Measurements from ENCODE around the gene MECP2.
"Not testable (repeated sequence)": the region's sequence is repeated elsewhere in the genome, so short reads cannot be mapped to it uniquely, and the experiment has no call there.

Gene MECP2

DNA sequence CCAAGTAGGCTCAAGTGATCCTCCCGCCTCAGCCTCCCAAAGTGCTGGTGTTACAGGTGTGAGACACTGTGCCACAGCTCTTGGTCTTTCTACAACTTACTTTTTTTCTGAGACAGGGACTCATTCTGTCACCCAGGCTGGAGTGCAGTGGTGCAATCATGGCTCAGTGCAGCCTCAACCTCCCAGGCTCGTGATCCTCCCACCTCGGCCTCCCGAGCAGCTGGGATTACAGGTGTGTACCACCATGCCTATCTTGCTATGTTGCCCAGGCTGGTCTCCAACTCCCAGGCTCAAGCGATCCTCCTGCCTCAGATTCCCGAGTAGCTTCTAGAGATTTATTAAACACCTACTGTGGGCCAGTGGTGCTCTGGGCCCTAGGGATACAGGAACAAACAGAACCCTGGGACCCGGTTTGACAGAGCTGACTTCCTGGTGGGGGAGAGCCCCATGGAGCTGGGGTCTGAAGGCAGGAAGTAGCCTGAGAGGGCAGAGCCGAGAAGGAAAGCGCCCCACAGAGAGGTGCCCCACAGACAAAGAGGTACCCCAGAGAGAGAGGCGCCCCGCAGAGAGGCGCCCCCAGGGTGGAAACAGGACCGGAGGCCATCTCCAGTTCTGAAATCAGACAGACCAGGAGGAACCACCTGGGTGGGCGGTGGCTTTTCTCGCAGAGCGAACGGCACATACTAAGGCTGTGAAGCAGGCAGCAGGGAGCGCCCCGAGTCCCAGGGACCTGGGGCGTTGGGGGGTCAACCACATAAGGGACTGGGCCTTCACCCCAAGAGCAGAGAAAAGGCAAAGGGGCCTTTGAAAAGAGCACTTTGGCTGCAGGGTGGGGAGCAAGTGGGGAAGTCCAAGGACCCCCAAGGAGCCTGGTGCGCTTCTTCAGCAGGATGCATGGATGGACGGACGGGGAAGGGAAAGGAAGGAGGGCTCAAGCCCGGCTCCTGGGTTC lies 82.8 kb downstream of the MECP2 start:
- no peak for DNase-seq

DNA sequence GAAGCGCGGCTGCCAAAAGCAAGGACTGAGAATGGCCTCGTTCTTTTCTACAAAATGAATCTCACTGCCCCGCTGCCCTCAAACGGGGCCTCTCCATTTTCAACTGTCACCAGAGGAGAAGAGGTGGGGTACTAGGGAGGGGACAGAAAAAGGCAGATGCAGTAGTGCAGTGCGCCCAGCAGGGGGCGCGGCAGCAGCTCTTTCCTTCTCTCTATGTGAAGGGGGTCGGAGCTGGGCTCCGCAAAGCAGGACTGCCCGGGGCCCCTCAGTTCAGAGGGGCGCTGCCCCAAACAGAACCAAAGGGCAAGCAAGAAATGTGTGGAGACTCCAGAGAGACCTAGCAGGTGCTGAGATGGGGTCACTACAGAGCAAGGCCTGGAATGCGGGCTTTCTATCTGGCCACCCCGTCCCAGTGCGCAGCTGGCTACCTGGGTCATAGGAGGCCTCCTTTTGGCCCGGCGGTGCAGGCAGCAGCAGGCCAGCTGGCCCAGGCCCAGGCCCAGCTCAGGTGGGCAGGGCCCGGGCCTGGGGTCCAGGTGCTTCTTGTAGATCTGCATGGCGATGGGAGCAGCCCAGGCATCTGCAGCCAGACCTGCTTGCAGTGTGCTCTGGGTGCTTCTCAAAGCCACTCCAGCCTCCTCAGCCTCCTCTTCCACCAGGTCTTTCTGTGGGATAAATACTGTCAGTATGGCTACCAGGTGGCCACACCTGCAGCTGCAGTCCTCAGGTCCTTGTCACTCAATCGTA lies 83.7 kb downstream of the MECP2 start:
- no peak for DNase-seq

DNA sequence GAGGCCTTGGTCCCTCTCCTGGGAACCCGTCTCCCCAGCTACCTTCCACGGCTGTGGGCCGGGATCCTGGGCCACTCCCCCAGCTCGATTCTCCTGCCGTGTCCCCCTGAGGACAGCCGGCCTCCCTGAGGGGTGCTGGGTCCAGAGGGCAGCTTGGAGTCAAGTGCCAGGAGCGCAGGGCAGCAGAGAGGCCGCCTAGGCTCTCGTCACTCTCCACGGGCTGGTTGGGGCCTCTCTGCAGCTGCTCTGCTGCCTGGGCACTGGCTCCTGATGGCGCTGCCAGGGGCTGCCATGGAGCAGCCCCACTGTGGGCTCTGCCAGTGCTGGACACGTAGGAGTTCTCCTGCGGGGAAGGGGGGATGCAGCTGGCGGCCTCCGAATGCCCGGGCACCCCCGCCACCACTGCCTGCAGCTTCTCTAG lies 84.5 kb downstream of the MECP2 start:
- no peak for DNase-seq

DNA sequence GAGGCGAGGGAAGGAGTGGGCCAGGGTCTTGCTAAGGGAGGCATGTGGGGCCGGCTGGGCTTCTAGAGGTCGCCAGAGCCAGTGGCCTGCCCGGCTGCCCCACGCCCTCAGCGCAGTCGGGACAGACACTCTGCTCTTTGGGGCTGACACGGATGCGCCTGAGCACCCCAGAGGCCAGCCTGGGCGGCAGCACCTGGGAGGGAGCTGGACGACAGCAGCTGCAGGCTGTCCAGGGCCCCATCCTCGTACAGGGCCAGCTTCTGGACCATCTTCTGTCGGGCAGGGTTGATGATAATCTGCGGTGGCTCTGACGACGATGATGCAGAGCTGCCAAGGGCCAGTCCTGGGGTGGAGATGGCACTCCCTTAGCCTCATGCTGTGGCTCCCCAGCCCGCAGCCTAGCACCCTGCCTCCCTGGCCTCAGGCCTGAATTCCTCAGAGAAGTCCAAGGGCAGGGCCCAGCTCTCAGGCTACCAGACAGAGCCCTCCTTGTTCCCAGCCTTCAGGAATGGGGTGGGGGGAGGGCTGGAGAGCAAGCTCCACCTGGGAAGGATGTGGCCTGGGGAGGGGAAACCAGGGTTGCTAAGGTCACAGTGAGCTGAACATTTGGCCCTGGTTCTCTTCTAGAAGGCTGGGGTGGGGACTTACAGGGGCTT lies 85.1 kb downstream of the MECP2 start:
- no peak for DNase-seq

DNA sequence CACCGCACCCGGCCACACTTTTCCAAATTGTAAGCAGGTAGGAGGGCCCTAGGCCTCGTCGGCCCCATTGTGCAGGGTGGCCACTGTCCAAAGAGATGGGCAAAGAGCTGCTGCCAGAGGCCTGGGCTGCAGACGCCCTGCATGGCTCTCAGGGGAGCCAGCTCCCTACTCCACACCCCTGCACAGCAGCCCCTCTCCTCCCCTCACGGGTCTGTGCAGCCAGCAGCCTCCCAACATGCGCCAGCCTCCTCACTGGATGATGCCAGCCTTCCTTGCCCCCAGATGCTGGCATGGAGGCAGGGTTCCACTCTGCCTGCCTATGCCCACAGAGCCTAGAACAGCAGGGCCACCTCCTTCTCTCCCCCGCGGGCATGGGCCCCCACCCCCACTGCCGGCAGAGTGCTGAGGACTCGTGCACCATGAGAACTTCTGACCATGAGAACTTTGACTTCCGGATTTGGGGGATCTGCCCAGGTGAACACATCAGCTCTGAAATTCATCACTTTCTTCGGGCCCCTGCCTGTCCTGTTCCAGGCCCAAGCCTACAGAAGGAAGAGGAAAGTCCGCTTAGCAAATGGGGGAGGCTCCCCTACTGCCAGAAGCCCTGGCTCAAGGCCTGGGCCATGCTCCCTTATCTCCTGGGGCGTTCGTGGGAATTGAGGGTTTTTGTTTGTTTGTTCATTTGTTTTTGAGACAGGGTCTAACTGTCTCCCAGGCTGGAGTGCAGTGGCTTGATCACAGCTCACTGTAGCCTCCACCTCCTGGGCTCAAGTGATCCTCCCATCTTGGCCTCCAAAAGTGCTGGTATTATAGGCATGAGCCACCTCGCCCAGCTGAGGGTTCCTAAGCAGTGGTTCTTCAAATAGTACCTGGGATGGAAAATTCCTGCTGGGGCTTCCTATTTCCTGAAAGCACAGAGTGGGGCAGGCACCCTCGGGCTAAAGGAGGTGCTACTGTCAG lies 85.9 kb downstream of the MECP2 start:
- no peak for DNase-seq

DNA sequence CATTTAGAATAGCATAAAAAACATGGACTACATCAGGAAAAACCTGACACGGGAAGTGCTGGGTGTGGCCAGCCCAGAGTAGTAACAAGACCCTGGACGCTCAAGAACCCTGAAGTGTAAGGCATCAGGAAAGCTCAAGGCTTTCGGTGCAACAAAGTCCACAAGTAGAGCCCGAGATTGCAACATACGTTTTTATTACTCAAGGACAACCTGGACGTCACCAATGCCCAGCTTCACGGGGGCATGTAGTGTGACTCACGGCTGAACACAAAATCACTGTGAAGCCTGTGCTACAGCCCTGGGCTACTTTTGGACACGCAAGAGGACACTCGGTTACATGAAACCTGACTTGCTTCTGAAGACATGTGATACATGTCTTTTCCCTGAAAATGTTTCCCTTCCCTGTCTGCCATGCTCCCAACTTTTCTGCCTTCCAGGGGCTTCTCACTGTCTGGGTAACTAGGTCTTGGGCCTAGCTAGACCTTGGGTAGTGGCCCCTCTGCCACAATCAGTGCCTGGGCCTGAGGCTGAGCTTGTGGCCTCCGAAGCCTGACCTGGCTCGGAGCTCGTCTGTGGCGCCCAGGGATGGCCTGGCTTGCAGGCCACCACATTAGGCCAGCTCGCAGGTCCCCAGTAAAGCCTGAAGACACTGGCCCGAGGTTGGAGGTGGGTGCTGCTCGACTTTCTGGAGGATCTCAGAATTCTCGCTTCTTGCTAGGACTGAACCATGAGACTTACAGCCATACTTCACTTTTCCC lies 87.0 kb downstream of the MECP2 start:
- DNase-seq: no peak

DNA sequence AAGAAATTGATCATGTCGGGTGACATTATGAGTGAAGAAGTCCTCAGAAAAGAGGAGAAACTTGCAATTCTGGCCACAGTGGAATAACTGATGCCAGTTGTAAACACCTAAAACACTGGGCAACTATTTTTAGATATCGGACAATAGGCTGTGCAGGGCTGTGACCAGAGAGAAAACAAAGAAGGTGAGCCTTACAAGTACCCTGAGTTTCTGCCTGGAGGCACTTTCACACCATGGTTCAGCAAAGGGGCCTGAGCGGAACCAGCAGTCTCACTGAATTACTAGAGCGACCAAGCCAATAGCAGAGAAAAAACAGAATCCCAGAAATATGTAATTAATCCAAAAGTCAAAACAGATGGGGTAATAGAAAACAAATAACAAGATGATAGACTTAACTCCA lies 89.0 kb downstream of the MECP2 start:
- no peak for DNase-seq

- DNase-seq: no peak
Observed at GRCh38 chrX:154006947-154007346, 90.6 kb downstream of the MECP2 start.

DNA sequence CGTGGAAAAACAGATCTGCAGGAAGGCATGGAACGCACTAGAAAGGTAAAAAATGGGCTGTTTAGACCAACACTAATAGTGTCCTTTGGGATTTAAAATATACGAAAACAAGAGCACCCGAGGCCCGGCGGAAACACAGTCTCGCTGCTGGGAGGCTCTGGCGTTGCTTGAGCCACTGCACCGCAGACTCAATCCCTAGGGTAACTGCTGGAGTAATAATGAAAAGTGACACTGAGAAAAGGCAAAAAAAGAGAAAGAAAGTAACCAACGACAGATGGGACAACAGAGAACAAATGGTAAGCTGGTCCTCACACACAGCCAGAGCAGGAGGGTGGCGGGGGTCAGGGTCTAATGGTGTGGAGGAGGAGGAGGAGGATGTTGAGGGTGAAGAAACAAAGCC lies 93.2 kb downstream of the MECP2 start:
- DNase-seq: no peak

- DNase-seq: peak; percentile 11
Observed at GRCh38 chrX:154002215-154002719, 95.2 kb downstream of the MECP2 start.

GRCh38 chrX:154000051-154000450 lies 97.5 kb downstream of the MECP2 start:
- no peak for DNase-seq

DNA sequence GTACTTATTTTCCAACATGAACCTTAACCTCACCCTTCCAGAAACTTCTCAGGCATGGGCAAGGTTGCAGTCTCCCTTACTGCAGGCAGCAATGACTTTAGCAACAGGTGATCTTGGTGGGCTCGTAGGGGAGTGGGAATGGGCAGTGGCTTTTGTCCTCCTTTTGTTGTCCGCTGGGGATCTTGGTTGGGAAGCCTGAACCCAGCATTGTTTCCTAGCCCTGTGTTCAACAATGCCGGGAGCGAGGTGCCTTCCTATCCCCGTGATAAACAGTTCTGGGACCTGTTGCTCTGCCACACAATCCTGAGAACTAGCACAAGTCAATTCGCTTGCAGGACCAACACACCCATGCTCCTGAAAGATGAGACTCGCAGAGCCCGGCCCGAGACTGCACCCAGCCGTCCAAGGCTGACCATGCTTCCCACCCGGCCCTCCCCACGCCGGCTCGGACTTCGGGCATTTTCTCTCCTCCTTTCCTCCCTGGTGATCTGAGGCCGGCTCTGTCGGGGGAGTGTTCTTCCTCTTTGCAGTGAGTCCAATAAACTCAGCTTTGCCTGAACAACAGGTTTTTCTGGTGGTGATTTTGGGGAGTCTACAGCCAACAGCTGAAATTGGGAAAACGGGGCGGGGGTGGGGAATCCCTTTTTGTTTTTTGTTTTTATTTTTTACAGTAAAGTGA lies 98.0 kb downstream of the MECP2 start:
- no peak for DNase-seq

DNA sequence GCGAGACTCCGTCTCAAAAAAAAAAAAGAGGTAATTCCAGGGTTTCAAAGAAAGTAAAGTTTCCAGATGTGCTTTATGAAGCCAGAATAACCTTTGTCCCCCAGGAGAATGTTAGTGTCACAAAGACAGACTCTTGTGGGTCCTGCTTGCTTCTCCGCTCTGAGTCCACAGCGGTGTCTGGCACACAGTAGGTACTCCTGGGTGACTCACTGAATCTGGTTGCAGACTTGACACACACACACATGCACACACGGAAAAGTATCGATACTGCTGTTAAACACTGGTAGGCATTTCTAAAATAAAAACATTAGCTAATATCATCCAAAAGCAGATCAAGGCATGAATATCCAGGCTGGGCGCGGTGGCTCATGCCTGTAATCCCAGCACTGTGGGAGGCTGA lies 102.0 kb downstream of the MECP2 start:
- DNase-seq: no peak

- DNase-seq: not testable (repeated sequence)
Observed at GRCh38 chrX:153994398-153994797, 103.1 kb downstream of the MECP2 start.

DNA sequence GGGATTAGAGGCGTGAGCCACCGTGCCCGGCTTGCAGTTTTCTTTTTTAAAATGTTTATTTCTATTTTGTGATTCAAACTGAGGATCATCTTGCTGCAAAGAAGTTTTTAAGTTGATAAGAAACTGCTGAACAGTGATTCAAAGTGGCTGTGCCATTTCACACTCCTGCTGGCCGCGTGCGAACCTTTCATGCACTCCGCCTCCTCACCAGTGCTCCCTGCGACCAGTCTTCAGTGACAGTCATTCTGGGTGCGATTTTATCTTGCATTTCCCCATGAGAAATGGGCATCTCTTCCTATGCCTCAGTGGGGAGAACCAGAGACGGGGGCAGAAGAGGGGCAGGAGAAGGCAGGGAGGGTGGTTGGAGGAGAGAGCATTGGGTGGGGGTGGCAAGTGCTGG lies 103.5 kb downstream of the MECP2 start:
- no peak for DNase-seq

DNA sequence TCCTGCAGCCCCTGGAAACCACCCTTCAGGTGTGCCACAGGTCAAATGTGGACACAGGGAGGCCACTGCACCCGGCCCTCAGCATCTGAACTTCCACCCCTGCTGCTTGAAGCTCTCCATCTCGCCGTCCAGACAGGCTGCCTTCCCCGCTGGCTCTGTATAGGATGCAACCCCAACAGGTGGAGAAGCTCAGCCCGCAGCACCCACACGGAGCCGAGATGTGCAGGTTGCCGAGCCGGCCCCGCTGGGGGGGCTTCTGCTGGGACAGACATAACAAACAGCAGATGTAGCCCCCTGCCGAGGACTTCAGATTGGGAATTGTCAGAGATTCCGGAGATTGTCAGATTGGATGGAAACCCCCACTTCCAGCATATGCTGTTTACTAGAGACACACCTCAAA lies 104.4 kb downstream of the MECP2 start:
- no peak for DNase-seq

GRCh38 chrX:153992180-153992579 lies 105.3 kb downstream of the MECP2 start:
- no peak for DNase-seq

DNA sequence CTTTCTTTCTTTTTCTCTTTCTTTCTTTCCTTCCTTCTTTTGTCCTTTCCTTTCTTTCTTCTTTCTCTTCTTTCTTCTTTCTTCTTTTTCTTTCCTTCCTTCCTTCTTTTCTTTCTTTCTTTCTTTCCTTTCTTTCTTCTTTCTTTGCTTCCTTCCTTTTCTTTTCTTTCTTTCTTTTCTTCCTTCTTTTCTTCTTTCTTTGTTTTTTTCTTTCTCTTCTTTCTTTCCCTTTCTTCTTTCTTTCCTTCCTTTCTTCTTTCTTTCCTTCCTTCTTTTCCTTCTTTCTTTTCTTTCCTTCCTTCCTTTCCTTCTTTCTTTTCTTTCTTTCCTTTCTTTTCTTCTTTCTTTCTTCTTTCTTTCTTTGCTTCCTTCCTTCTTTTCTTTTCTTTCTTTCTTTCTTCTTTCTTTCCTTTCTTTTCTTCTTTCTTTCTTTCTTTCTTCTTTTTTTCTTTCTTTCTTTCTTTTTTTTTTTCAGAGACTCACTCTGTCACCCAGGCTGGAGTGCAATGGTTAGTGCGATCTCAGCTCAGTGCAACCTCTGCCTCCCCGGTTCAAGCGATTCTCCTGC lies 106.4 kb downstream of the MECP2 start:
- DNase-seq: no peak

DNA sequence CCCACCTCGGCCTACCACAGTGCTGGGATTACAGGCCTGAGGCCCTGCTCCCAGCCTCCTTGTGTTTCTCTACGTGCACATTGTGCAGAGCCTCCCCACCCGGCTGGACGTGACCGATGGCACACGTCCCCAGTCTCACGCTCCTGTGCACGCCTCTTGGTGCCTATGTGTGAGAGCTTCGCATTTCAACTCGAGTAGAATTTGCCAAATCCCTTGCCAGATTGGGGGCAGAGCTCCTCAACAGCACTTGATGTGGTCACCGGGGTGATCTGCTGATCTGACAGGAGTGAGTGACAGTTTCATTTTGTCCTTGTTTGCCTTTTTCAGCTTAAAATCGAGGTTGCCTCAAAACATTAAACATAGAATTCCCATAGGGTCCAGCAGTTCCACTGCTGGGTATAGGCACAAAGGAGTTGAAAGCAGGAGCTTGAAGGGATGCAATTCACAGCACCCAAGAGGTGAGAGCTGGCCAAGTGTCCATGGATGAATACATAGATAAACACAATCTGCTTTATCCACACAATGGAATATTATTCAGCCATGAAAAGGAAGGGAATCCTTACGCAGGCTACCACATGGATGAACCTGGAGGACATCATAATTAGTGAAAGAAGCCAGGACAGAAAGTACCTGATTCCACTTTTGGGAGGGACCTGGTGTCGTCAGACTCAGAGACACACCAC lies 107.4 kb downstream of the MECP2 start:
- no peak for DNase-seq

DNA sequence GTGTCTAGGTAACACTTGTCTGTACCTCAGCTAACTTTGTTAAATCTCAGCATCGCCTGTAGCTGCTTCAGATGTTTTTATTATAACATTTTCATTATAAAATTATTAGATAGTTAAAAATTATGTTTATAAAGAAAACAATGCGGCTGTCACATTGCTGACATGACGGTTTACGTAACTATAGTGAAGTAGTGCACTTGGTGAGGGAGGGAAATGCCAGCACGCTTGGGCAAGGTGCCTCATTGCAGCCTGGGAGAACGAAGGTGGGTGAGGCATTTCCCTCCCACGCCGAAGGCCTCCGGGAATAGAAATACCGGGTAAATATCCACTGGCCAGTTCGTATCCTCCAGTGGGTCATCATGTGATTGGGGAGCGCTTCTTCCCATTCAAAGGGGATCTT lies 109.0 kb downstream of the MECP2 start:
- no peak for DNase-seq

Measured in COR-L47 (cell line).